Endothelial cell (in vitro differentiated cells): Measurements from ENCODE around the gene P4HTM. TPM values are rescaled to one million over a fixed set of nuclear protein-coding genes. Genes with fewer than 3 reads are reported as not detected.

Experiments used
- DNase-seq: peaks from one replicate; pipeline ENCODE4 v3.0.0; 2021; ENCODE audit warnings: low spot score
- H3K27ac Mint-ChIP-seq: one replicate; pipeline ENCODE4 v1.8.0; 2021; ENCODE audit warnings: mixed read lengths, inconsistent platforms; ENCODE audit not compliant: unreplicated experiment
- H3K27me3 Mint-ChIP-seq: one replicate; pipeline ENCODE4 v1.8.0; 2021; ENCODE audit warnings: mild to moderate bottlenecking, moderate library complexity, mixed read lengths, inconsistent platforms; ENCODE audit not compliant: unreplicated experiment
- H3K36me3 Mint-ChIP-seq: one replicate; pipeline ENCODE4 v1.8.0; 2021; ENCODE audit warnings: mild to moderate bottlenecking, low read depth, mixed read lengths, inconsistent platforms; ENCODE audit not compliant: unreplicated experiment
- H3K4me1 Mint-ChIP-seq: one replicate; pipeline ENCODE4 v1.8.0; 2021; ENCODE audit warnings: mild to moderate bottlenecking, mixed read lengths, inconsistent platforms; ENCODE audit not compliant: unreplicated experiment
- H3K4me3 Mint-ChIP-seq: one replicate; pipeline ENCODE4 v1.8.0; 2021; ENCODE audit warnings: mild to moderate bottlenecking, mixed read lengths, inconsistent platforms; ENCODE audit not compliant: unreplicated experiment
- H3K9me3 Mint-ChIP-seq: one replicate; pipeline ENCODE4 v1.8.0; 2021; ENCODE audit warnings: mixed read lengths, inconsistent platforms; ENCODE audit not compliant: unreplicated experiment
- total RNA-seq: library from RNA; stranded (reverse); fragmentation: NEBNext Ultra II Directional; extraction: Animal tissue kit (Norgen Biotek cat#: 25700); gene quantifications from one replicate; pipeline ENCODE4 v1.2.1, GENCODE V29; 2021; ENCODE audit not compliant: unreplicated experiment
- TF ChIP-seq, protein P1 (sequence below): fragments of 200-600 bp; sonication (generic); IDR thresholded peaks from one replicate; pipeline ENCODE4 v1.5.0; 2021; ENCODE audit warnings: antibody characterized with exemption; ENCODE audit not compliant: unreplicated experiment

P4HTM gene
- total RNA-seq, 1 donor from 2014 or later = 9.3 TPM

DNA sequence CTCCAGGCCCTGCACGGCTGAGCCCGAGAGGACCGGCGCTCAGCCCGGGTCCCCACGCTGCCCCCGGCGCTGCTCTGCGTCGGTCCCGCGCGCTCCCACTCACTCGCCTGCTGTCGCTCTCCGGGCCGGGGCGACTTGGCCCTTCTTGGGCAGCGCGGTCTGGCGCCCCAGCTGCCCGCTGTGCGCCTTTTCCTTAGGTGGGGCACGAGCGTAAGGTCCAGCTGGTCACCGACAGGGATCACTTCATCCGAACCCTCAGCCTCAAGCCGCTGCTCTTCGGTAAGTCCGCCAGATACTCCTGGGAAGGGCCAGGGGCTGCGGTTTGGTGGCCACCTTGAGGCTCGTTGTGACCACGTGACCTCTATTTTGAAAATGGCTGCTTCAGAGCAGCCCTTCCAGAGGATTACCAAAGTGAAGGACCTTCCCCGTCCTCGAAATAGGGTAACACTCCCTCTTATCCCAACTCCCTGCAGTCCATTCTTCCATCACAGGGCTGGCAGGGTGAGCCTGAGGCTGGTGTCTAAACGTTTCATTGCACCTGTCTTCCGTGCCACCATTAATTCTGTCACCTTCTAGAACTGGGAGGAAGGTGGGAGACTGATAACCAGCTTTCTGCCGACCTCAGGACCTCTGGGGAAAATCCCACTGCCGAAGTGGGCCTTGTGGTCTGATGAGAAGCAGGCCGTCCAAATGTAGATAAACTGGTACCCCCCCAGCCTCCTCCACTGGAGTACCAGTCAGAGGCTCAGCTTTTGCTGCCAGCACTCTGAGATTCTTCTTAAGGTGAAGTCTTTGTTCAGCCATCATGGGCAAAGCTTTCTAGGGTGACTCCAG lies 812 bp downstream of the P4HTM start:
- Mint-ChIP-seq H3K27me3 (peaks cover 1% of the 10 kb centered on the region), H3K9me3 (no peaks in the 10 kb centered on the region), H3K4me1 (peaks cover 10% of the 10 kb centered on the region), H3K4me3 (peak overlapping the region; percentile 86), H3K36me3 (peaks cover 5% of the 10 kb centered on the region), H3K27ac (no peak overlapping the region)
- no peak for DNase-seq
- TF ChIP-seq, protein P1, sequence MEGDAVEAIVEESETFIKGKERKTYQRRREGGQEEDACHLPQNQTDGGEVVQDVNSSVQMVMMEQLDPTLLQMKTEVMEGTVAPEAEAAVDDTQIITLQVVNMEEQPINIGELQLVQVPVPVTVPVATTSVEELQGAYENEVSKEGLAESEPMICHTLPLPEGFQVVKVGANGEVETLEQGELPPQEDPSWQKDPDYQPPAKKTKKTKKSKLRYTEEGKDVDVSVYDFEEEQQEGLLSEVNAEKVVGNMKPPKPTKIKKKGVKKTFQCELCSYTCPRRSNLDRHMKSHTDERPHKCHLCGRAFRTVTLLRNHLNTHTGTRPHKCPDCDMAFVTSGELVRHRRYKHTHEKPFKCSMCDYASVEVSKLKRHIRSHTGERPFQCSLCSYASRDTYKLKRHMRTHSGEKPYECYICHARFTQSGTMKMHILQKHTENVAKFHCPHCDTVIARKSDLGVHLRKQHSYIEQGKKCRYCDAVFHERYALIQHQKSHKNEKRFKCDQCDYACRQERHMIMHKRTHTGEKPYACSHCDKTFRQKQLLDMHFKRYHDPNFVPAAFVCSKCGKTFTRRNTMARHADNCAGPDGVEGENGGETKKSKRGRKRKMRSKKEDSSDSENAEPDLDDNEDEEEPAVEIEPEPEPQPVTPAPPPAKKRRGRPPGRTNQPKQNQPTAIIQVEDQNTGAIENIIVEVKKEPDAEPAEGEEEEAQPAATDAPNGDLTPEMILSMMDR = no peak

DNA sequence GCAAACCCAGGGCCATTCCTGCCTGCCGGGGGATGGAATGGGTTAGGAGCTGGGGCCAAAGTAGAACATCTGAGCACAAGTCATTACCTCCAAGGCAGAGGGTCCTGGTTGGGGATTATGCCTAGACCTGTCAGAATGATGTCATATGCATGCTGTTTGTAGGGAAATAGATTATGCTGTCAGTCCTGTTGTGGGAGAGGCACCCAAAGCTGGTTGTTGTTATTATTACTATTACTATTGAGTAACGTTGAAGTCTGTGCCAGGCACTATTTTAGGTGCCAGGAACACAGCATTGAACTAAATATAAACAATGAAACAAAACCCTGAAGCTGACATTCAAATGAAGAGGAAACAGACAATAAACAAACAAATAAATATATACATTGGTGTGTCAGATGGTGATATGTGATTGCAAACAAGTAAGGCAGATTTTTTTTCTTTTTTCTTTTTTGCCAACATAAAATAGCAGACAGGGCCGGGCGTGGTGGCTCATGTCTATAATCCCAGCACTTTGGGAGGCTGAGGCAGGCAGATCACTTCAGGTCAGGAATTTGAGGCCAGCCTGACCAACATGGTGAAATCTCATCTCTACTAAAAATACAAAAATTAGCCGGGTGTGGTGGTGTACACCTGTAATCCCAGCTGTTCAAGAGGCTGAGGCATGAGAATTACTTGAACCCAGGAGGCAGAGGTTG lies 2.0 kb downstream of the P4HTM start:
- Mint-ChIP-seq H3K4me3 (no peak overlapping the region), H3K36me3 (peaks cover 5% of the 10 kb centered on the region), H3K9me3 (no peaks in the 10 kb centered on the region), H3K27ac (no peak overlapping the region), H3K4me1 (peaks cover 10% of the 10 kb centered on the region), H3K27me3 (peaks cover 1% of the 10 kb centered on the region)
- TF ChIP-seq, protein P1 = no peak
- DNase-seq = no peak

DNA sequence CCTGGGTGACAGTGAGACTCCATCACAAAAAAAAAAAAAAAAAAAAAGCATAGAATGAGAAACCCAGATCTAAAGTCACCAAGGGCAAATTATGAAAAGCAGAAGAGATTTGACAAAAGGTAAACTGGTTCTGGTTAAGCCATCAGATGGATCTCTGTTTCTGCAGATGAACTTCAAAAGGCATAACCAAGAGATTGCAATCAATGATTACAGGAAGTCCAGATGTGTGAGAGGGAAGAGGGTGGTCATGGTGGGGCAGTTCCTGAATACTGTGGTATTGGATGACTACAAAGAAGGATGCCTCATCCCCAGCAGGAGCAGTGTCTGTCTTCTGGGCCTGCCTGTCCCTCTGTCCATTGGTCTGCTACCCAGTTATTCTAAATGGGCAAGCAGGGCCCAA lies 3.8 kb downstream of the P4HTM start:
- Mint-ChIP-seq H3K27ac (no peak overlapping the region), H3K4me1 (peaks cover 10% of the 10 kb centered on the region), H3K27me3 (peaks cover 1% of the 10 kb centered on the region), H3K9me3 (no peaks in the 10 kb centered on the region), H3K36me3 (peaks cover 5% of the 10 kb centered on the region), H3K4me3 (no peak overlapping the region)
- TF ChIP-seq, protein P1 = no peak
- no peak for DNase-seq

DNA sequence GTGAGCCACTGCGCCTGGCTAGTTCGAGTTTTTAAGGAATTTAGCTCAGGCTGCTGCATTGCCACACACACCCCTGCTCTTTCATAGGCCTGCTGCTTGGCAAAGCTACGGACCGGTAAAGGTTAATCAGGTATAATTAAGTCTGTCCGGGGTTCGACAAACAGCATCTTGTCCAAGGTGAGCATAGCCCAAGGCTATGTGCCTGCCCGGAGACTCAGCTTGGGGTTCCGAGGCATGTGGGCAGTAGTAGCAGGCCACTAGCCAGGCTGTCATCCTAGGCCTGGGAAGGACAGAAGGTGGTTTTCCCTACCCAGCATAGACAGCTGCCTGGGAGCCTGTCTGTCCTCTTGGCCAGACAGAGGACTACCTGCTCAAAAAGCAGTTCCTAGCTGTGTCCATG lies 6.6 kb downstream of the P4HTM start:
- TF ChIP-seq, protein P1 = no peak
- no peak overlapping the region for H3K4me3 Mint-ChIP-seq

DNA sequence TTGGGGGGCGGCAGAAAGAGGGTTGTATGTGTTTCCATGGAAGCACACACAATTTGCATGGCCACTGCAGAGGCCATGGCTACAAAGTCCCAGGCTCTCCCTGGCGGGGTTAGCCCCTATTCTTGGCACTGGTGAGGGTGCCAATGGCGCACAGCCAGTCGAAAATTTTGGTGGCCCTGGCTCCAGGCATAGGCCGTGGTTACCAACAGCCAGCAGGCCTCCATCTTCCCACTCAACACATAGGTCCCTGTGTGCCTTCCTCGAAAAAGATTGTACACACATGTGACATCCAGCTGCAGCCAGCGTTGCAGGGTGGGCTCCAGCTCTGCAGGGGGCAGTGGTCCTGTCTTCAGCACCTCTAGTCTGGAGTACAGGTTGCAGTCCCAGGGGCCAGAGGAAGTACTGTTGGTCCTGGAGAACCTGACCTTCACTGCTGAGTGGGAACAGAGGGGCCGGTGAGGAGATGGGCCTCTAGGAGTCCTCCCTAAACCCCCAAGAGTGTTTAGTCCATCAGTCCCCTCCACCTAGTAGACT lies 7.1 kb downstream of the P4HTM start:
- H3K4me3 Mint-ChIP-seq = no peak overlapping the region
- H3K36me3 Mint-ChIP-seq = peaks cover 10% of the 10 kb centered on the region
- no peak overlapping the region for H3K27ac Mint-ChIP-seq
- TF ChIP-seq, protein P1 = no peak
- DNase-seq = no peak
- peaks cover 2% of the 10 kb centered on the region for H3K27me3 Mint-ChIP-seq
- H3K4me1 Mint-ChIP-seq = no peaks in the 10 kb centered on the region
- no peaks in the 10 kb centered on the region for H3K9me3 Mint-ChIP-seq

More for the DNA sequence above, 6.6 kb downstream of the P4HTM start:
- peaks cover 8% of the 10 kb centered on the region for H3K36me3 Mint-ChIP-seq
- H3K9me3 Mint-ChIP-seq = no peaks in the 10 kb centered on the region
- H3K4me1 Mint-ChIP-seq = peaks cover 3% of the 10 kb centered on the region
- no peak overlapping the region for H3K27ac Mint-ChIP-seq
- DNase-seq = no peak
- H3K27me3 Mint-ChIP-seq = peaks cover 2% of the 10 kb centered on the region
